GM12878 (cell line): ENCODE data around the gene SPIRE2. TPM values are rescaled to one million over a fixed set of nuclear protein-coding genes. Genes with fewer than 3 reads are reported as not detected.
"Not testable (repeated sequence)": the region's sequence is repeated elsewhere in the genome, so short reads cannot be mapped to it uniquely, and the experiment has no call there.

Experiments
- ATAC-seq: fragments of 200-7000 bp; cut with Tn5 transposase; 3 replicates; pipeline ENCODE4 v1.9.1; 2020; ENCODE audit warnings: mild to moderate bottlenecking, moderate library complexity
- BruUV-seq: library from RNA; stranded (reverse); fragments of 400-500 nt; replicated peaks from 2 replicates; lab custom pipeline; 2021; lab: Mats Ljungman, UMichigan
- CTCF ChIA-PET: fragments of 300-600 bp; sonication (Branson Sonifier 250); formaldehyde crosslinking; extraction: SDS; loops from one replicate; lab custom pipeline; 2021; ENCODE audit warnings: inconsistent platforms; lab: Yijun Ruan, JAX
- POLR2A ChIA-PET: fragments of 350-600 bp; formaldehyde crosslinking; extraction: SDS; loops from one replicate; lab custom pipeline; 2021; ENCODE audit warnings: inconsistent platforms; lab: Charles Lee
- RAD21 ChIA-PET: fragments of 300-600 bp; sonication (Branson Sonifier 250); formaldehyde crosslinking; loops from one replicate; lab custom pipeline; 2023; ENCODE audit warnings: antibody characterized with exemption; ENCODE audit not compliant: unreplicated experiment; lab: Charles Lee
- SMC1A ChIA-PET: fragments of 300-600 bp; sonication (Branson Sonifier 250); formaldehyde crosslinking; loops from one replicate; lab custom pipeline; 2023; ENCODE audit not compliant: unreplicated experiment, uncharacterized antibody; lab: Charles Lee
- DNase-seq: peaks from one replicate; pipeline ENCODE4 v3.0.0-alpha.2; 2011; ENCODE audit warnings: low read depth, low spot score
- FAIRE-seq: peaks from 3 replicates; lab custom pipeline; 2011; peaks lifted over from hg19 to GRCh38; lab: Jason Lieb, UNC
- H2AFZ ChIP-seq: 2 replicates; pipeline ENCODE4 v1.6.0; 2011; ENCODE audit warnings: low read depth, low read length, control low read depth; ENCODE audit not compliant: control insufficient read depth
- H3K27ac ChIP-seq: 2 replicates; pipeline ENCODE4 v1.5.1; 2011; ENCODE audit warnings: control low read depth; ENCODE audit not compliant: control insufficient read depth, insufficient read depth
- H3K27me3 ChIP-seq, 2 experiments: replicated peaks in 1 of 2; 2 replicates each; pipeline versions ENCODE4 v1.6.0 to v1.6.1; 2011; ENCODE audit warnings: low read length in 1 of 2; ENCODE audit not compliant: control insufficient read depth in 2 of 2, insufficient read depth in 2 of 2
- H3K36me3 ChIP-seq, 2 experiments: 2 replicates each; pipeline ENCODE4 v1.5.1; 2011; ENCODE audit warnings: low read length in 1 of 2; ENCODE audit not compliant: control insufficient read depth in 2 of 2, insufficient read depth in 2 of 2
- H3K4me1 ChIP-seq: 2 replicates; pipeline ENCODE4 v1.6.1; 2011; ENCODE audit warnings: mild to moderate bottlenecking, low read length, moderate library complexity, mixed read lengths; ENCODE audit not compliant: control insufficient read depth, insufficient read depth
- H3K4me2 ChIP-seq: 2 replicates; pipeline ENCODE4 v1.6.0; 2011; ENCODE audit warnings: control low read depth; ENCODE audit not compliant: control insufficient read depth, insufficient read depth
- H3K4me3 ChIP-seq: fragments of 200-600 bp; sonication (generic); 2 replicates; pipeline ENCODE4 v1.5.1; 2016
- H3K79me2 ChIP-seq: 2 replicates; pipeline ENCODE4 v1.6.0; 2011; ENCODE audit warnings: low read length; ENCODE audit not compliant: control insufficient read depth, insufficient read depth
- H3K9ac ChIP-seq: 2 replicates; pipeline ENCODE4 v1.8.0; 2011; ENCODE audit warnings: low read length, control low read depth, mixed read lengths; ENCODE audit not compliant: control insufficient read depth, insufficient read depth
- H3K9me3 ChIP-seq: replicated peaks from 3 replicates; pipeline ENCODE4 v1.5.1; 2011; ENCODE audit warnings: mild to moderate bottlenecking, low read length; ENCODE audit not compliant: control insufficient read depth, insufficient read depth
- H4K20me1 ChIP-seq: 2 replicates; pipeline ENCODE4 v1.6.0; 2011; ENCODE audit not compliant: control insufficient read depth, insufficient read depth
- NFYB ChIP-seq: IDR thresholded peaks from 2 replicates; pipeline ENCODE4 v1.6.1; 2011; ENCODE audit warnings: low read depth, mild to moderate bottlenecking, low read length, improper control_type of control experiment, moderate library complexity; ENCODE audit not compliant: insufficient read depth
- WGBS: methylation state at CpG from one replicate; pipeline ENCODE4 v1.1.6; 2016; ENCODE audit warnings: low lambda C conversion rate; ENCODE audit not compliant: insufficient replicate concordance, insufficient coverage; ENCODE audit errors: missing lambda C conversion rate; 5-methylcytosine and 5-hydroxymethylcytosine counted together
- in situ Hi-C: fragments of 300-500 bp; cut with MboI; formaldehyde crosslinking; loops from 9 replicates; pipeline ENCODE4 v1.14.3; 2018; ENCODE audit warnings: mixed read lengths
- intact Hi-C: fragments of 100-400 bp; cut with micrococcal nuclease; formaldehyde crosslinking; loops from one replicate; pipeline ENCODE4 v1.14.2; 2022; ENCODE audit not compliant: unreplicated experiment
- polyA plus RNA-seq, 11 experiments: library from polyadenylated mRNA; depleted of rRNA in 4 of 11; unstranded in 6 of 11; stranded (reverse) in 5 of 11; fragments of >200 nt; fragmentation: Nextera tagmentation in 4 of 11; fragmentation: Illumina TruSeq in 1 of 11; extraction: Ambion mirVana in 4 of 11; extraction: Trizol in 1 of 11; gene quantifications; 1 replicate in 1 of 11; 2 replicates in 10 of 11; pipeline versions ENCODE4 v1.2.1 to v1.2.3, GENCODE V29; 2011 to 2016; ENCODE audit warnings: inconsistent platforms in 2 of 11, missing spikeins in 2 of 11, low read depth in 1 of 11
- total RNA-seq, 4 experiments: library from RNA; depleted of rRNA in 3 of 4; stranded (reverse); fragments of >200 nt in 3 of 4; fragmentation: Illumina TruSeq in 1 of 4; extraction: Trizol in 1 of 4; gene quantifications; 2 replicates each; pipeline versions ENCODE4 v1.2.1 to v1.2.3, GENCODE V29; 2013 to 2021

The SPIRE2 gene
- total and polyA plus RNA-seq, 10 of the 15 experiments (the other 5 are each of a cell fraction or from before 2014, with no cell fraction given), result 0.03 to 0.64 (median 0.27) TPM; not detected in 1

DNA sequence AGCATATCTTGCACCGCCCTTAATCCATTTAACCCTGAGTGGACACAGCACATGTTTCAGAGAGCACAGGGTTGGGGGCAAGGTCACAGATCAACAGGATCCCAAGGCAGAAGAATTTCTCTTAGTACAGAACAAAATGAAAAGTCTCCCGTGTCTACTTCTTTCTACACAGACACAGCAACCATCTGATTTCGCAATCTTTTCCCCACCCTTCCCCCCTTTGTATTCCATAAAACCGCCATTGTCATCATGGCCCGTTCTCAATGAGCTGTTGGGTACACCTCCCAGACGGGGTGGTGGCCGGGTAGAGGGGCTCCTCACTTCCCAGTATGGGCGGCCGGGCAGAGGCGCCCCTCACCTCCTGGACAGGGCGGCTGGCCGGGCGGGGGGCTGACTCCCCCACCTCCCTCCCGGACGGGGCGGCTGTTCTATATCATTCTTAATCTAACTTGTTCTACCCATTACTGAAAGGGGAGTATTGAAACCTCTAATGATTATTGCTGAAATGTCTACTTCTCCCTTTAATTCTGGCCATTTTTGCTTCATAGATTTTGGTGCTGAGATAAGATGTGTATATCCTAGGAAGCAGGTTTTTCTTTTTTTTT is 21.6 kb upstream of the SPIRE2 start:
- H3K36me3 ChIP-seq, result peaks cover 10 to 12% of the 10 kb centered on the region in 2 experiments; a peak in 3 of 4 replicates
- H3K4me1 ChIP-seq, RAD21 ChIA-PET, intact Hi-C loops, H4K20me1 ChIP-seq, H3K27me3 ChIP-seq, SMC1A ChIA-PET, H3K79me2 ChIP-seq, H3K9ac ChIP-seq, CTCF ChIA-PET, ATAC-seq, H3K9me3 ChIP-seq, H3K27ac ChIP-seq, POLR2A ChIA-PET, BruUV-seq, in situ Hi-C loops, DNase-seq, H3K4me3 ChIP-seq, H3K4me2 ChIP-seq, H2AFZ ChIP-seq, FAIRE-seq: not testable (repeated sequence)
- 83% methylated on average over 12 of the region's 16 CpGs for WGBS

DNA sequence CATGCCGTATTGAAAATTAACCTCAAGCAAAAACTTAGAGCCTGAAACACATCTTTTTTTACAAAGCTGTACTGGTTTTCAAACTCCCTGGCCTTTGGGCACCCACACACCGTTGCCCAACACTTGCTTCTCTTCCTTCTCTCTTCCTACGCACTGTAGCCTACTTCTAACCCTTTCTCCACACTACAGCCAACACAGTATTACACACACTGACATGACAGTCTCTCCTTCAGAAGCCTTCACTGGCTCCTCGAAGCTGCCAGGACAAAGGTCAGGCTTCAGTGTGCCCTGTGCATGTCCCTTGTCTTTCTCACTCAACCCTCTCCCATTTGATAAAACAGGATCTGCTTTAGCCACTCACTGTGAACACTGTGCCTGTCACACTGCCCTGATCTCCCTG is 19.8 kb upstream of the SPIRE2 start:
- FAIRE-seq (no peak), DNase-seq (no peak)
- intact Hi-C loops, result no loop called here
- H3K9ac ChIP-seq, result no peak overlapping the region
- TF ChIP-seq NFYB, result no peak
- TF ChIP-seq, all 136 proteins: peak for 0
- RAD21 ChIA-PET, result no interaction called here
- Histone ChIP-seq H4K20me1 (no peaks in the 10 kb centered on the region), H3K4me3 (no peak overlapping the region), H2AFZ (no peak overlapping the region), H3K27me3 (no peaks in the 10 kb centered on the region), H3K36me3 (peaks cover 3 to 4% of the 10 kb centered on the region in 2 experiments; a peak in 2 of 4 replicates), H3K27ac (no peak overlapping the region), H3K4me1 (peaks cover 5% of the 10 kb centered on the region), H3K9me3 (no peaks in the 10 kb centered on the region), H3K4me2 (no peak overlapping the region), H3K79me2 (no peaks in the 10 kb centered on the region; the same call in 1 of the 2 replicates)
- POLR2A ChIA-PET, result no interaction called here
- no TSS peak for BruUV-seq
- ATAC-seq, result no peak
- SMC1A ChIA-PET, result no interaction called here
- CTCF ChIA-PET, result no interaction called here
- in situ Hi-C loops, result no loop called here
- 98% methylated on average over 3 of the region's 4 CpGs for WGBS
